ENCODE results near the gene IFRD2.

GRCh38 chr3:50304601-50305000 is 12.4 kb upstream of the IFRD2 start:
- no peak for TF ChIP-seq CTCF (conservative IDR thresholded peaks at IDR 0.05; ENCODE audit: low read length)
- TF ChIP-seq EZH2phosphoT487 (IDR thresholded peaks at IDR 0.05; ENCODE audit: borderline replicate concordance): no peak

All from Loucy (cell line).